OCI-LY7 (cell line): ENCODE data around the gene RPS14. TPM values are rescaled to one million over a fixed set of nuclear protein-coding genes. Genes with fewer than 3 reads are reported as not detected.

Source experiments
- BruUV-seq: library from RNA; stranded (reverse); fragments of 400-500 nt; replicated peaks from 2 replicates; lab custom pipeline; 2021; lab: Mats Ljungman, UMichigan
- CTCF ChIA-PET: fragments of 300-600 bp; sonication (Branson Sonifier 250); formaldehyde crosslinking; loops from one replicate; lab custom pipeline; 2022; ENCODE audit warnings: antibody characterized with exemption; ENCODE audit not compliant: unreplicated experiment; lab: Charles Lee
- POLR2A ChIA-PET: fragments of 300-600 bp; sonication (Branson Sonifier 250); formaldehyde crosslinking; loops from one replicate; lab custom pipeline; 2022; ENCODE audit warnings: antibody characterized with exemption; lab: Charles Lee
- DNase-seq: peaks from one replicate; pipeline ENCODE4 v3.0.0-alpha.2; 2015; ENCODE audit warnings: low spot score
- H2AFZ ChIP-seq: fragments of 200-600 bp; sonication (generic), shearing (Covaris generic); 2 replicates; pipeline ENCODE4 v1.6.1; 2014; ENCODE audit warnings: mild to moderate bottlenecking, antibody characterized with exemption, low read length, moderate library complexity
- H3K27ac ChIP-seq: fragments of 200-600 bp; sonication (generic); 2 replicates; pipeline ENCODE4 v1.5.1; 2014; ENCODE audit warnings: mixed run types, low read depth, mild to moderate bottlenecking, moderate library complexity, low read length, inconsistent platforms; ENCODE audit not compliant: poor library complexity, severe bottlenecking
- H3K36me3 ChIP-seq: fragments of 200-600 bp; sonication (generic); 2 replicates; pipeline ENCODE4 v1.6.1; 2014; ENCODE audit warnings: mild to moderate bottlenecking, antibody characterized with exemption, low read length, moderate library complexity, mixed read lengths; ENCODE audit not compliant: insufficient read depth
- H3K4me1 ChIP-seq: fragments of 200-600 bp; sonication (generic); 2 replicates; pipeline ENCODE4 v1.5.1; 2014; ENCODE audit warnings: mild to moderate bottlenecking, low read length; ENCODE audit not compliant: insufficient read depth, poor library complexity, severe bottlenecking
- H3K4me2 ChIP-seq: fragments of 200-600 bp; sonication (generic); 2 replicates; pipeline ENCODE4 v1.6.1; 2014; ENCODE audit warnings: mild to moderate bottlenecking, low read length
- H3K4me3 ChIP-seq: fragments of 200-600 bp; sonication (generic); 2 replicates; pipeline ENCODE4 v1.5.1; 2014; ENCODE audit warnings: mild to moderate bottlenecking, low read depth, low read length; ENCODE audit not compliant: poor library complexity, severe bottlenecking
- H3K79me2 ChIP-seq: fragments of 200-600 bp; sonication (generic); 2 replicates; pipeline ENCODE4 v1.6.1; 2016; ENCODE audit warnings: low read depth, mild to moderate bottlenecking, low read length, moderate library complexity, mixed read lengths; ENCODE audit not compliant: insufficient read depth
- H3K9me2 ChIP-seq: fragments of 200-600 bp; sonication (generic); 2 replicates; pipeline ENCODE4 v1.6.1; 2016; ENCODE audit warnings: mild to moderate bottlenecking, low read length, mixed read lengths; ENCODE audit not compliant: insufficient read depth
- H3K9me3 ChIP-seq: fragments of 200-600 bp; sonication (generic); 2 replicates; pipeline ENCODE4 v1.6.1; 2014; ENCODE audit warnings: mild to moderate bottlenecking, mixed run types, low read length, mixed read lengths
- H4K20me1 ChIP-seq: fragments of 200-600 bp; sonication (generic); 2 replicates; pipeline ENCODE4 v1.6.1; 2014; ENCODE audit warnings: mild to moderate bottlenecking, antibody characterized with exemption, low read length, moderate library complexity, mixed read lengths; ENCODE audit not compliant: insufficient read depth
- EZH2phosphoT487 ChIP-seq: fragments of 200-600 bp; sonication (generic); IDR thresholded peaks from 2 replicates; pipeline ENCODE4 v1.6.1; 2018; ENCODE audit warnings: low read depth, borderline replicate concordance, mild to moderate bottlenecking, mixed run types, antibody characterized with exemption, low read length, moderate library complexity, mixed read lengths
- intact Hi-C: fragments of 100-400 bp; cut with micrococcal nuclease; formaldehyde crosslinking; loops from one replicate; pipeline ENCODE4 v1.10.0; 2022; ENCODE audit not compliant: unreplicated experiment
- total RNA-seq, 2 experiments: library from RNA; depleted of rRNA in 1 of 2; stranded (reverse); fragments of >200 nt in 1 of 2; shearing (Covaris generic) in 1 of 2; gene quantifications; 2 replicates each; pipeline ENCODE4 v1.2.3, GENCODE V29; 2014 to 2022
- TF ChIP-seq, protein P1 (sequence below): fragments of 200-600 bp; sonication (generic); conservative IDR thresholded peaks from 2 replicates; pipeline ENCODE4 v1.5.1; 2014; ENCODE audit warnings: mild to moderate bottlenecking, antibody characterized with exemption, low read length, moderate library complexity, mixed read lengths

The RPS14 gene
- total RNA-seq, 2 experiments from 2014 or later: 2,281 to 2,304 TPM

DNA sequence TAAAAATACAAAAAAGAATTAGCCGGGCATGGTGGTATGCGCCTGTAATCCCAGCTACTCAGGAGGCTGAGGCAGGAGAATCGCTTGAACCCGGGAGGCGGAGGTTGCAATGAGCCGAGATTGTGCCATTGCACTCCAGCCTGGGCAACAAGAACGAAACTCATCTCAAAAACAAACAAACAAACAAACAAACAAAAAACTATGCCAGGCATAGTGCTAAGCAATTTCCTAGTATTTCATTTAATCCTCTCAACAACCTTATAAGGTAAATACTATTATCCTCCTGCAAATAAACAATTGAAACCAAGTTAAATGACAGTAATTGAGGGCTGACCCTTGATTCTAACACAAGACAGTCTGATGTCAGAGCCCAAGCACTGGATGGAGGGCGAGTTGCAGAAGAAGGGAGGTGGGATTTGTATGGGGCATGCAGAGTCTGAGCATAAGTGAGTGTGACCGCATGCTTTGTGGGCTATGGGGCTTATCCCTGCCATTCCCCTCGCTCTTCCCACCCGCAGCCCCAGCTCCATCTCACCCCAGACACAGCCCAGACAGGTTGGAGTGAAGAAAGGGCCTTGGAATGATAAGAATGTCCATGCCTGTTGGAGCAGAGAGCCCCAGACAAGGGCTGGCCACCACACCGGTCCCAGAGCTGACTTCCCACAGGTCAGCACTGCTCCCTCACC is 24.3 kb upstream of the RPS14 start:
- TF ChIP-seq EZH2phosphoT487: no peak
- TF ChIP-seq, protein P1, sequence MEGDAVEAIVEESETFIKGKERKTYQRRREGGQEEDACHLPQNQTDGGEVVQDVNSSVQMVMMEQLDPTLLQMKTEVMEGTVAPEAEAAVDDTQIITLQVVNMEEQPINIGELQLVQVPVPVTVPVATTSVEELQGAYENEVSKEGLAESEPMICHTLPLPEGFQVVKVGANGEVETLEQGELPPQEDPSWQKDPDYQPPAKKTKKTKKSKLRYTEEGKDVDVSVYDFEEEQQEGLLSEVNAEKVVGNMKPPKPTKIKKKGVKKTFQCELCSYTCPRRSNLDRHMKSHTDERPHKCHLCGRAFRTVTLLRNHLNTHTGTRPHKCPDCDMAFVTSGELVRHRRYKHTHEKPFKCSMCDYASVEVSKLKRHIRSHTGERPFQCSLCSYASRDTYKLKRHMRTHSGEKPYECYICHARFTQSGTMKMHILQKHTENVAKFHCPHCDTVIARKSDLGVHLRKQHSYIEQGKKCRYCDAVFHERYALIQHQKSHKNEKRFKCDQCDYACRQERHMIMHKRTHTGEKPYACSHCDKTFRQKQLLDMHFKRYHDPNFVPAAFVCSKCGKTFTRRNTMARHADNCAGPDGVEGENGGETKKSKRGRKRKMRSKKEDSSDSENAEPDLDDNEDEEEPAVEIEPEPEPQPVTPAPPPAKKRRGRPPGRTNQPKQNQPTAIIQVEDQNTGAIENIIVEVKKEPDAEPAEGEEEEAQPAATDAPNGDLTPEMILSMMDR: no peak
- DNase-seq: no peak
- intact Hi-C loops: no loop called here
- Histone ChIP-seq H3K27ac (no peak overlapping the region), H3K36me3 (no peaks in the 10 kb centered on the region), H3K4me3 (no peak overlapping the region), H3K9me3 (no peaks in the 10 kb centered on the region), H2AFZ (no peak overlapping the region), H3K79me2 (no peaks in the 10 kb centered on the region), H3K4me1 (peaks cover 26% of the 10 kb centered on the region), H3K4me2 (no peak overlapping the region), H3K9me2 (no peaks in the 10 kb centered on the region), H4K20me1 (no peaks in the 10 kb centered on the region)
- BruUV-seq: no TSS peak
- POLR2A ChIA-PET: interaction anchor here (0.6 to 0.7 kb wide), 2 partner anchors 21 to 38 kb away, joined by 3 to 4 read pairs; no protein-coding TSS in a partner anchor
- CTCF ChIA-PET: no interaction called here

GRCh38 chr5:150469718-150470469 is 20.4 kb upstream of the RPS14 start:
- H4K20me1 ChIP-seq: no peaks in the 10 kb centered on the region
- ChIA-PET CTCF (no interaction called here), POLR2A (no interaction called here)
- no peak overlapping the region for H3K4me2 ChIP-seq
- no peaks in the 10 kb centered on the region for H3K9me2 ChIP-seq
- no peak overlapping the region for H2AFZ ChIP-seq
- intact Hi-C loops: no loop called here
- H3K4me1 ChIP-seq: peaks cover under 1% of the 10 kb centered on the region
- DNase-seq: no peak
- no peaks in the 10 kb centered on the region for H3K36me3 ChIP-seq
- no peaks in the 10 kb centered on the region for H3K9me3 ChIP-seq
- no peaks in the 10 kb centered on the region for H3K79me2 ChIP-seq
- no peak overlapping the region for H3K4me3 ChIP-seq
- no peak overlapping the region for H3K27ac ChIP-seq
- TF ChIP-seq EZH2phosphoT487: no peak
- TF ChIP-seq, protein P1: no peak
- no TSS peak for BruUV-seq

DNA sequence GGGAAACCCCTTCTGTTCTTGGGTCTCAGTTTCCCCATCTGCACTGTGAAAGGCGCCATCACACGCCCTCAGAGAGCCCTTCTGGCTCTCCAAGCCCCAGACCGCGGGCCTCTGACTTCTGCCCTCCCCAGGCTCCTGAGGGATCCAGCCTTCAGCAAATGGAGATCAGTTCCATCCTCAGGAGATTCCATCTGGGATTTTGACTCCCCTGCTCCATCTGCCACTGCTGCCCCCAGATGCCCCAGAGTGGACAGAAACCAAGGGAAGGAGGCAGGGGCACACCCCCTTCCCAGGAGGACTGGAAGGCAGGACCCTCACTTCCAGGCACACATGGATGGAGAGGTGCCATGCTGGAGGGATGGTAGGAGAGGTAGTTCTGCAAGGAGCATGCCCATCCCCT is 18.7 kb upstream of the RPS14 start:
- ChIA-PET POLR2A (interaction anchor here (0.6 kb wide), 1 partner anchor 493 kb away, joined by 3 read pairs; no protein-coding TSS in a partner anchor), CTCF (interaction anchor here (0.6 kb wide), 1 partner anchor 72 kb away, joined by 3 read pairs; no protein-coding TSS in a partner anchor)
- H3K4me1 ChIP-seq: peaks cover 17% of the 10 kb centered on the region
- H2AFZ ChIP-seq: no peak overlapping the region
- H3K9me2 ChIP-seq: no peaks in the 10 kb centered on the region
- TF ChIP-seq, protein P1: no peak
- no peak for TF ChIP-seq EZH2phosphoT487
- no peak overlapping the region for H3K4me2 ChIP-seq
- no peak overlapping the region for H3K27ac ChIP-seq
- H3K36me3 ChIP-seq: no peaks in the 10 kb centered on the region
- H3K79me2 ChIP-seq: no peaks in the 10 kb centered on the region
- H4K20me1 ChIP-seq: no peaks in the 10 kb centered on the region
- DNase-seq: no peak
- intact Hi-C loops: no loop called here
- no peak overlapping the region for H3K4me3 ChIP-seq
- BruUV-seq: no TSS peak
- no peaks in the 10 kb centered on the region for H3K9me3 ChIP-seq
